IPS-15b (cell line): ENCODE results near the gene RPS3.

ENCODE experiments used
- H3K27me3 ChIP-seq: one replicate; pipeline ENCODE4 v1.6.1; 2013; ENCODE audit warnings: low read length; ENCODE audit not compliant: control insufficient read depth, insufficient read depth
- H3K36me3 ChIP-seq: one replicate; pipeline ENCODE4 v1.6.1; 2013; ENCODE audit warnings: low read length; ENCODE audit not compliant: control insufficient read depth, insufficient read depth
- H3K4me1 ChIP-seq: one replicate; pipeline ENCODE4 v1.6.1; 2013; ENCODE audit warnings: mild to moderate bottlenecking, low read length; ENCODE audit not compliant: control insufficient read depth, insufficient read depth
- H3K4me3 ChIP-seq: one replicate; pipeline ENCODE4 v1.5.1; 2013; ENCODE audit warnings: low read depth, low read length
- H3K9ac ChIP-seq: one replicate; pipeline ENCODE4 v1.6.1; 2013; ENCODE audit warnings: low read depth, mild to moderate bottlenecking, low read length
- H3K9me3 ChIP-seq: one replicate; pipeline ENCODE4 v1.6.1; 2013; ENCODE audit warnings: mild to moderate bottlenecking, low read length; ENCODE audit not compliant: control insufficient read depth, insufficient read depth

The RPS3 gene

GRCh38 chr11:75454987-75455386 is 55.7 kb downstream of the RPS3 start:
- H3K9me3 ChIP-seq, result no peaks in the 10 kb centered on the region
- H3K4me1 ChIP-seq, result no peaks in the 10 kb centered on the region
- H3K27me3 ChIP-seq, result no peaks in the 10 kb centered on the region
- peaks cover 3% of the 10 kb centered on the region for H3K36me3 ChIP-seq
- H3K9ac ChIP-seq, result no peak overlapping the region
- no peak overlapping the region for H3K4me3 ChIP-seq
